Osteocyte (in vitro differentiated cells): ENCODE measurements around the gene SHROOM3. TPM values are rescaled to one million over a fixed set of nuclear protein-coding genes. Genes with fewer than 3 reads are reported as not detected.
A peak's percentile ranks its signal among the peaks of the same experiment; 100 is the strongest.

Experiments
- DNase-seq: peaks from one replicate; pipeline ENCODE4 v3.0.0; 2021; ENCODE audit warnings: mixed read lengths; ENCODE audit not compliant: unreplicated experiment; ENCODE audit errors: extremely low spot score
- H3K27ac Mint-ChIP-seq: one replicate; pipeline ENCODE4 v1.8.0; 2021; ENCODE audit warnings: mild to moderate bottlenecking, mixed read lengths; ENCODE audit not compliant: unreplicated experiment
- H3K27me3 Mint-ChIP-seq: one replicate; pipeline ENCODE4 v1.8.0; 2021; ENCODE audit warnings: mixed read lengths; ENCODE audit not compliant: unreplicated experiment
- H3K36me3 Mint-ChIP-seq: one replicate; pipeline ENCODE4 v1.8.0; 2021; ENCODE audit warnings: mixed read lengths; ENCODE audit not compliant: unreplicated experiment
- H3K4me1 Mint-ChIP-seq: one replicate; pipeline ENCODE4 v1.8.0; 2021; ENCODE audit warnings: mixed read lengths; ENCODE audit not compliant: unreplicated experiment
- H3K4me3 Mint-ChIP-seq: one replicate; pipeline ENCODE4 v1.8.0; 2021; ENCODE audit warnings: mild to moderate bottlenecking, moderate library complexity, mixed read lengths; ENCODE audit not compliant: unreplicated experiment
- H3K9me3 Mint-ChIP-seq: one replicate; pipeline ENCODE4 v1.8.0; 2021; ENCODE audit warnings: mixed read lengths; ENCODE audit not compliant: unreplicated experiment
- CTCF ChIP-seq: fragments of 200-600 bp; sonication (generic); IDR thresholded peaks from 2 replicates; pipeline ENCODE4 v1.5.0; 2021; ENCODE audit warnings: antibody characterized with exemption, mild to moderate bottlenecking, moderate library complexity
- total RNA-seq: library from RNA; stranded (reverse); gene quantifications from 2 replicates; pipeline ENCODE4 v1.2.1, GENCODE V29; 2021

Gene SHROOM3
- total RNA-seq, 1 donor from 2014 or later: 4.8 TPM

GRCh38 chr4:76582817-76583087 is 147.7 kb downstream of the SHROOM3 start:
- Mint-ChIP-seq H3K4me1 (peaks cover 39% of the 10 kb centered on the region), H3K9me3 (no peaks in the 10 kb centered on the region), H3K36me3 (no peaks in the 10 kb centered on the region), H3K4me3 (no peak overlapping the region), H3K27ac (no peak overlapping the region), H3K27me3 (no peaks in the 10 kb centered on the region)
- no peak for TF ChIP-seq CTCF
- no peak for DNase-seq

GRCh38 chr4:76584241-76585152 is 149.5 kb downstream of the SHROOM3 start:
- TF ChIP-seq CTCF: no peak

GRCh38 chr4:76585272-76585671 is 150.2 kb downstream of the SHROOM3 start:
- peak overlapping the region; percentile 83 for H3K27ac Mint-ChIP-seq
- peaks cover 58% of the 10 kb centered on the region for H3K4me1 Mint-ChIP-seq
- TF ChIP-seq CTCF: no peak
- H3K4me3 Mint-ChIP-seq: no peak overlapping the region
- no peak for DNase-seq
- H3K36me3 Mint-ChIP-seq: no peaks in the 10 kb centered on the region
- no peaks in the 10 kb centered on the region for H3K27me3 Mint-ChIP-seq
- no peaks in the 10 kb centered on the region for H3K9me3 Mint-ChIP-seq

More at GRCh38 chr4:76584241-76585152, 149.5 kb downstream of the SHROOM3 start:
- Mint-ChIP-seq H3K9me3 (no peaks in the 10 kb centered on the region), H3K36me3 (no peaks in the 10 kb centered on the region), H3K4me1 (peaks cover 50% of the 10 kb centered on the region), H3K27ac (peak overlapping the region; percentile 83), H3K27me3 (no peaks in the 10 kb centered on the region), H3K4me3 (no peak overlapping the region)
- no peak for DNase-seq

- Mint-ChIP-seq H3K27me3 (no peaks in the 10 kb centered on the region), H3K4me3 (peak overlapping the region; percentile 59), H3K36me3 (no peaks in the 10 kb centered on the region), H3K9me3 (no peaks in the 10 kb centered on the region), H3K4me1 (peaks cover 62% of the 10 kb centered on the region), H3K27ac (peak overlapping the region; percentile 83)
- TF ChIP-seq CTCF: peak; percentile 10
- no peak for DNase-seq
Observed at GRCh38 chr4:76585897-76586360, 150.9 kb downstream of the SHROOM3 start.

- H3K4me1 Mint-ChIP-seq: peaks cover 64% of the 10 kb centered on the region
- H3K4me3 Mint-ChIP-seq: no peak overlapping the region
- no peaks in the 10 kb centered on the region for H3K36me3 Mint-ChIP-seq
- no peak overlapping the region for H3K27ac Mint-ChIP-seq
- TF ChIP-seq CTCF: no peak
- H3K27me3 Mint-ChIP-seq: no peaks in the 10 kb centered on the region
- no peaks in the 10 kb centered on the region for H3K9me3 Mint-ChIP-seq
- no peak for DNase-seq
Observed at GRCh38 chr4:76588274-76588673, 153.2 kb downstream of the SHROOM3 start.
